HG03521 (cell line): ENCODE results near the gene ZFHX3.

Experiments
- ATAC-seq: cut with Tn5 transposase; IDR thresholded peaks from one replicate; pipeline ENCODE4 v1.9.1; 2021; ENCODE audit warnings: mild to moderate bottlenecking, moderate library complexity; ENCODE audit not compliant: unreplicated experiment

Gene ZFHX3

DNA sequence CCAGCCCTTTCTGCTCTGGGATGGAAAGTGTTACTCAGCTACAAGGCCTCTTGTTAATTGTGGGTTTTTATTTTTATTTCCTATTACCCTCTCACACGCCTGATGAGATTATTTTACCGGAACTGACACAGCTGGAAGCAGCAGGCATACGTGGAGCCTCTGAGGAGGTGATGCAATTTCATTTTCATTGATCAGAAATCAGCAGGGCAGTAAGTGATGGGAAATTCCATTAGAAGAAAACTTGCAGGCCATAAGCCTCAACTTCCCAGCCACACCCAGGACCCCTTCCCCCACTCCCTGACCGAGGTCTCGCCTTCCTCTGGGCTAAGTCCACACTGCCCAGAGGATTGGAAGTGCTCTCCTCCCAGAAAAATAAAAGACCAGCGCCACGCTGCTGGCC is 69.7 kb downstream of the ZFHX3 start:
- no peak for ATAC-seq

DNA sequence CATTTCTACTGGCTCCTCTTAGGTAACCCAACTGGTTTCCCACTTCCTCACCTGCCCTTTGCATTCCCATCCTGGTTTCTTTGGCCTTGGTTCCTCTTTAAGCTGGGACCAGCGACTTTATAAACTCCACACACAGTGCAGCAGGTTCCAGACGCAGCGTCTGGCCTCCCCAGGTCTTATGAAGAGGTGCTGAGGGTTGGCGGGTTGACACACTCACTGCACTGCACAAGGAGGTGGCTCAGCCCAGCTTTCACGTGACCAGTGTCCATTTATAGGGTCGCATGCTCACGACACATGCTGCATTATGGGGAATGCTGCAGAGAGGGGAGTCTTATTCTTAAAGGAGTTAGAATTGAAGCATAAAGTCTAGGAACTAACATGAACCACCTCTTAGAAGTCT is 70.8 kb downstream of the ZFHX3 start:
- no peak for ATAC-seq

DNA sequence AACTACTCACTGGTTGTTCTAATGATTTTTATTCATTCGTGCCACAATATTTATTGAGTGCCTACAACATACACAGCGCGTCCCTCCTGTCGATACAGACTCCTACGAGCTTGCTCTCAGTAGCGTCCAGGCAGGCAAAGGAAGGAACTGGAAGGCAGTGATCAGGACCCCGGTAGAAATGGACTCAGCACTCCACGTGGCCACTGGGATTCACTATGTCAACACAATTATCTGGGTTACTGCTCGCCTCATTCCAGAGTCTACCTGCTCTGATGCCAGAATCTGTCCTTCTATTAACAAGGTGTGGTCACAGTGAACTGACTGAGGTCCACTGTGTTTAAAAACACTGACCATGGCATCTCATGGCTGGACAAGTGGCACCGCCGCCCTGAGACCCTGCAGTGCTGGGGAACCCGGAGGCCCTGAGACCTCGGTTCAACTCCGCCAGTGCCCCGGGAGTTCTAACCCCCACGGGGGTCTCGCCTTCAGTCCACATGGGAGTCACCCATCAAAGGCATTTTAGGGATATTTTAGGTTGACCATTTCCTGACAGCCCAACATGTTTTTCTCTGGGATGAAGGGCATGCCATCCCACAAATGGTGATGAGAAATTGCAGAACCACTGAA is 71.4 kb downstream of the ZFHX3 start:
- ATAC-seq = no peak

DNA sequence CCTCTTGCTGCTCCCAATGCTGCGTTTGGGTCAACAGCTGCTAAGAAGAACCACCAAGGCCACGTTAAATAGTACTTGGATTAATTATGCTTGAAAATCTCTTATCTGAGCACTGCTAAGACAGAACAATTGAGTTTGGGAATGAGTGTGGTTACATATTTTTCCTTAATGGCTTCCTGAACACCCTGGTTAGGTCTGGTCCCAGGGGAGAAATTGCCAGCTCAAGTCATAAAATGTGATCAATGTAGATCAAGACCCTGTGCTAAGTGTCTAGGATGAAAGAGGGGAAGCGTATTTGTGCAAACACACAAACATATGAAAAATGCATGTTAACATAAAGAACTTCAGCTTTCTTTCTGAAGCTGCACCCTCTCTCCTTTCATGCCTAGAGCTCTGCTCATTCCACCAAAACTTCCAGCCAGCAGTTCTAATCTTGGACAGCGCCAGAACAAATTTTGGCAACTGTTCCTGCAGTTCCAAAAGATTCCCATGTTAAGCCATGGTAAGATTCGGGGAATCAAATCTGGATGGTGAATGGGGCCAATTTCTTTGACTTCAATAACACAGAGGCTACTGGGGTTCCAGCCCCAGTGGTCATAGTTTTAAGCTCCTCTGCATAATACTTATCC is 72.0 kb downstream of the ZFHX3 start:
- no peak for ATAC-seq

DNA sequence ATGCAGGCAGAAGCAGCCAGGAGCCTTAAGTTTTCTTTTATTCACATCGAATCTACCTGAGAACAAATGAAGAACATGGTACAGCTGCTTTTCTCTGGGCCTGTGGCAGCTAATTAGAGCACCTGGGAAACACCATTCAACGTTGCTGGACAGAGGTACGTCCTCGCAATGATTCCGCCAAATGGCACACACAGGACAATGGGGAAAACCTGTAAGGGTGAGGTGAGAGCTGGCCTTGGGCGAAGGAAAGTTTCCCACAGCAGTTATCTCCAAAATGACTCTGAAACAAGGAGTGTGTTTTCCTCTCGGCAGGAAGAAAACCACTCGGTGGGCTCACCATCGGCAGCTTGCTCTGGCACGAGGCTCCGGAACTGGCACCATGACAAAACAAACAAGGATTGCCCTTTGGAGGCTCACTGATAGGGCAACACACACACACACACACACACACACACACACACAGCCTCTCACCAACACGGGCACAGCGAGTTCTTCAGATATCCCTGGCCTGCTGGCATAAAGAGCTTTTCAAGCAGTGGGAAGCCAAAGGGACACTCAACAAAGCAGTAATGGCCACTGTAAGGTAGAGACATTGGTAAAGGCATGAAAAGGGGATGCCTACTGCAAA is 73.7 kb downstream of the ZFHX3 start:
- no peak for ATAC-seq

DNA sequence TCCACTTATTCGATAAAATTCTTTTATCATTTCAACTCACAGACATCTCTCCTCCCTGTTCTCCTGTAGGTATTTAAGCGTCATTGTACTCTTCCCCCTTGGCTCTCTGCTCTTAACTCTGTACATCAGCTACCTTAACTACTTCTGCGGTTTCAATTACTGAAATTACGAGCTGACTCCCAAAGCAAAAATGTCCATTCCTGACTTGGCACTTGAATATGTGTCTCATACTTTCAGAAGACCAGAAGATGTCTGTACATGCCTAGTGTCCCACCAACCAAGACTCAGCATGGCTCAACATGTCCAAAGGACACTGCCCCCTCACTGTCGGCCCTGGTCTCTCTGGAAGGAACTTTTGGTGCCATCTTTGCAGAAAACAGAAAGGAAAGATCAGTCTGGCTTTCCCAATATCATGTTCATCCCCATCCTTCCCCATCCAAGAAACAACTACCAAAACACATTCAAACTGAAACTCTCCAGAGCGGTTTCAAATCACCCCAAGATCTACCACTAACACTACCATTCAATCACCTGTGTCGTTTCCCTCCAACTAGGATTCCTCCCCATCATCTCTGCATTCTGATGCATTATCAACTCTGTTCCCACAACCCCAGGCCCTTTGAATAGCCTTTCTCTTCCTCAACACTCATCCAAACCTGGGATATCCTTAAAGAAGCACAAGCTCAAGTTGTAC is 74.9 kb downstream of the ZFHX3 start:
- ATAC-seq = no peak

DNA sequence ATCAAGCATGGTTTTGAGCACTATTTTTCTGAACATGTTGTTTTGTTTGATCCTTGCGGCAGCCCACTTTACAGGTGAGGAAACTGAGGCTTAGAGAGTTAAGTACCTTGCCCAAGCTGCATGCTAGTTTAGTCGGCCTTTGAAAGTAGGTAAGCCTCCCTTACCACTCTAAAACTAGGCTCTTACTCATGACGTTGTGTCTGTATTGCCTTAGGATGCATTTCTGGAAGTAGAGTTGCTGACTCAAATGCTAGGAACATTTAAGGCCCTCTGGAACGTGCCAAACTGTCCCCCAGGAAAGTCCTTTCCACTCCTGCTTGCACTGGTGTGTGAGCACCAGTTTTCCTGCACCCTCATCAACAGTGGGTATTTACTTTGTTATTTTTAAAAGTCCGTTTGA is 76.6 kb downstream of the ZFHX3 start:
- ATAC-seq = no peak

DNA sequence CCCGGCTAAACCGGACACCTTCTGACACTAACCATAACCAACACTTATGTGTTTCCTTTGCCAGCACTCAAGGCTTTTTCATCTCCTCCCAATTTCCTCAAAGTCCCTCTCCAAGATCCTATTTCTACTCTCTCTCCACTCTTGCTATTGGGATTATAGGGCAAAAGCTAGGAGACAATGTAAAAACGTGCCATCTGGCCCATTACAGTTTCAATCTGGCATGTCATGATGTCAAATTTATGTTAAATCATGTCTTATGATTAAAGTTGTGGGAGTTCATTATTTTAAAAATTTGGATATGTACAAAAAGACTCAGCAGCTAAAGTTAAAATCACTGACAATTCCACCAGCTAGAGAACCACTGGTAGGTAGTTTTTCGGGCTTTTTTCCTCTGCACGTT is 77.3 kb downstream of the ZFHX3 start:
- ATAC-seq = no peak

DNA sequence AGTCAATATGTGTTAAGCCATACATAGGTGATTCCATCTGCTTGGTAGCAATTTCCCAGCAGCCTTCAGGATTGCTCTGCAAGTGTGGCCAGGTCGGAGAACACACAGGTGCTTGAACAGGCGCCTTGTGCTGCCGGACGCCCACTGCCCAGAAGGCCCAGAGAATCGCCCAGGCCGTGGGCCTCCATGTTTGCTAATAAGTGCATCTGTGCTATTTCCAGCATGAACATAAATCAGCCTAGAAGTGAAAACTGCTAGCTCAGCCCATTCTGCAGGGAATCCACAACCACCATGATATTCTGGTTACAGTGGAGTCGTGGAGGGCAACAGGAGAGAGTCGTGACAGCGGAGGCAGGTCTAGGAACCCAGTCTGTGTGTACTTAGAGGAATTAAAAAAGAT is 78.1 kb downstream of the ZFHX3 start:
- ATAC-seq = no peak

DNA sequence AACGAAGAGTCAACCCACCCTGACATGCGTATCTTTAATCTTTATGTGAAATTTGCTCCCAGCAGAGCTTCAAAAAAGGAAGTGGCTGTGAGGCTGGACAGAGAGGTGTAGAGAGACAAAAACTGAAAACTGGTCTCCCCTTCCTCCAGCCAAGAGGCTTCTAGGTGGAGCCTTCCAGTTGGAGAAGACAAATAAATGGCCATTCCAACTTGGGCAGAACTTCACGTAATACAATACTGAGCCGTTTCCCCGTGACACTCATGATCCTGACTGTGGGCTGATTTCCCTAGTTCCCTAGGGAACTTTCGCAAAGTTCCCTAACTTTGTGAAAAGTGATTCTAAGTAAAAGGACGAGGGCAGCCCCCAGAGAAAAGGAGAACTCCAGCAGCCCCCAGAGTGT is 78.8 kb downstream of the ZFHX3 start:
- ATAC-seq = no peak

DNA sequence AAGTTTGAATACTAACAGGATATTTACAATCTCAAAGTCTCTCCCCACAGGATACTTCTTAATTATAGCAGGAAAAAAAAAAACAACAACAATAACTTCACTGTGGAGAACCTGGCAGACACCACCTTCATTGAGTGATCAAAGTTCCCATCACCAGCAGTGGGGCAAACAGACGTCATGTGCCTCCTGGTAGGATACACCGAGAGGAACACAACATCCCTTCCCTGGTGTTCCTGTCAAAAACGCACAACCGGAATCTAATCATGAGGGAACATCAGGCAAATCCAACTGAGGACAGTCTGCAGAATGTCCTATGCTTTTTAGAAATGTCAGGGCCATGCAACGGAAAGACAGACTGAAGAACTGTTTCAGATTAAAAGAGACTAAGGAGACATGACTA is 80.0 kb downstream of the ZFHX3 start:
- no peak for ATAC-seq

DNA sequence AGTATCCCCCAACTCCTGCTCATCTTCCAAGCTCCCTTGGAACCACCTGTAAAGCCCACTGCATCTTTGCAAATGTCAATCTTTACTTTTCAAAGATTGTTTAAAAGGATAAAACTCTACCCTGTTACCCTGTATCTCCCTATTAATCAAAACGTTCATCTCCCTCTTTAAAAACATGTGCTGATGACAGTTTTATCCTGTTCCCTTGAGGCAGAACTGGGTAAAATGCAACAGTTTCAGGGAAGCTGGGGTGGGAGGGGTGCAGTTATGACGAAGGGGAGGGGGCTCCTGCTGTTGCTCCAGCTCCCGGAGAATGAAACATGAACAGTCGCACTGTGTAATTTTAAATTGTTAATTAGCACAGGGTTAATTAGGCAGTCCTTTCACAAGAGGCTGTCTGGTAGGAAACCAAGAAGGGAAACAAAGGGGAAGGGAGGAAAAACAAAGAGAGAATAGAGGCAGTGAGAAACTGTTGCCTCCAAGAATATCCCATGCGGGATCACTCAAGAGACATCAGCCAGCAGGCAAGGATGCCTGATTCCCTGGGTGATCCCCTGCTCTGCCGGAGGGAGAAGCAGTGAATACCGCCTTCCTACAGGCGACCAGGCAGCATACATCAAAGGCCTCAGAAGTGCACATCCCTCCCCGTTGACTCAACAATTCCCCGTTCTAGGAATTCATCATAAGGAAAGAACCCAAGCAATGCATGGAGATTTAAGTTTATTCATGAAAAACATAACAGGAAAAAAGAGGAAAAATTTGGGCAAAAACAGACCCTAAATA is 84.2 kb downstream of the ZFHX3 start:
- no peak for ATAC-seq

DNA sequence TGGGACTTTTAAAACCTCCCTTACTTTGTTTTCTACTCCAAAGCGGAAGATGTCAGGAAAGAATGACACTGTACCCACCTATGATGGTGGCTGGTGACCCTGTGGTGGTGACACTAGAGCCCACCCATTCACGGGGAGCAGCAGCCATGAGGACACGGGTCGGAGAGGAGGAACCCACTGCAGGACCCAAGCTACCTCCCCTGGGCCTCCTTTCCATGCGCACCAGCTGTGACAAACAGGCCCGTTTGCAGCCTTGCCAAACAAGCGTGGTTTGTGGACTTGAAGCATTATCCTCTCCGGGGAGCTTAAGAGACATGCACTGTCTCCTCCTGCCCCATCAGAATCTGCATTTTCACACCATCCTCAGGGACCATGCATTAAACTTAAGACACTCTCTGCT is 85.6 kb downstream of the ZFHX3 start:
- no peak for ATAC-seq

DNA sequence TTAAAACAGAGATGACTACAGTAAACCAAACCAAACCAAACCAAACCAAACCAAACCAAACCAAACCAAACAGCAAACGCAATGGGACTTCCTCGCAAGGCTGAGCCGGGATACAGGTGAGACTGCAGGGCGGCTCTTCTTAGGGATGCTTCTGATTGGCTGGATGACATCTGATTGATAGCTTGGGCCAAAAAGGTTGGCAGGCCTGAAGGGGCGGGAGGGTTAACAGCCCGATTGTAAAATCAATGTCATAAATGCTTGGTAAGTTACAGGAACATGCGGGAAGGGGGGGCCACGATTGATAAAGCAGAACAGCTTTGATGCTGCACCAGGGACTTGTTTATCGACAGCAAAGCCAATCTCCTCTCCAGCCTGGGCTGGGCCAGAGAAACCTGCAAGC is 86.1 kb downstream of the ZFHX3 start:
- no peak for ATAC-seq

DNA sequence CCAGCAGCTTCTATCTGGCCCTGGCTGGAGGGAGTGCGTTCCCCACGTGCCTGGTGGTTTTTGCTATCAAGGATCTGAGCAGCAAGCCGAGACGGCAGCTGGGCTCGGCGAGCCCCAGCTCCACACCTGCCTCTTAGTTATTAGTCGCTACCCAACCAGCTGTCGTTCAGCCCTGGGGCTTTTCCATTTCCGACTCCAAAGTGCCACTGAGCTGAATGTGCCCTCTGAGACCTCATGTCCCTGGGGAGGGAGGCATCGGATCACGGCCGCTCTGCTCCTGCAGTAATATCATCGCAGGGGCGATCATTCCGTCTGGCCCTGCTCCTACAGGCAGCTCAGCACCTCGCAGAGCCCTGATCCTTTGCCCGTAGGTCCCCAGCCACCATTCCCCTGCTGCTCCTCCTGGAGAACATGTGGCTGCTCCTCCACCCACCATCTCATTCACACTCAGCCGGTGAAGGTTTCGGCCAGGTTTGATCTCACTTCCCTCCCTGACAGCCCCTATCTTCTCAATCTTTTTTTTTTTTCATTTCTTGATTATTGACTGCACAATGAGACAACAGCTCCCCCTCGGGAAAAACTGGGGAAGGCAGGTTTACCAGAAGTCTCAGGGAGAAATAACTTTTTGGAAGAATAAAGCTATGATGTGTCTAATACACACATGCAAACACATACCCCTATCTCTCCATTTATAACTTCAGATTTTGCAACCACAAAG is 86.7 kb downstream of the ZFHX3 start:
- no peak for ATAC-seq

DNA sequence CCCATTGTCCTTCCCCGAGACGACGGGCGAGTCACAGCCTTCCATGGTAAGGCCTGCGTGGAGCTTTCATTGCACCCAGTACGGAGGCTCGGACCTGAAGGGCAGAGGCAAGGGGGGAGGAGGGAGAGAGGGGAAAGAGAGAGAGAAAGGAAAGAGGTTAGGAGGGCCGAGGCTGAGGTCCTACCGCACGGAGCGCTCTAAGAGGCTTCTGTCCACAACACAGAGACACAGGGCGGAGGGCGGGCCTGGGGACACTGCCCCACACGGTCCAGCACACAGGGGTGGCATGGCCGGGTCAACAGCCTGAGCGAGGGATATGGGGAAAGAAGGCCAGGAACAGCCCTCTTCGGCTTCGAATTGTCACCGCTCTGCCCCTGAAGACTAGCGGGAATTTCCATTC is 87.8 kb downstream of the ZFHX3 start:
- ATAC-seq = no peak

DNA sequence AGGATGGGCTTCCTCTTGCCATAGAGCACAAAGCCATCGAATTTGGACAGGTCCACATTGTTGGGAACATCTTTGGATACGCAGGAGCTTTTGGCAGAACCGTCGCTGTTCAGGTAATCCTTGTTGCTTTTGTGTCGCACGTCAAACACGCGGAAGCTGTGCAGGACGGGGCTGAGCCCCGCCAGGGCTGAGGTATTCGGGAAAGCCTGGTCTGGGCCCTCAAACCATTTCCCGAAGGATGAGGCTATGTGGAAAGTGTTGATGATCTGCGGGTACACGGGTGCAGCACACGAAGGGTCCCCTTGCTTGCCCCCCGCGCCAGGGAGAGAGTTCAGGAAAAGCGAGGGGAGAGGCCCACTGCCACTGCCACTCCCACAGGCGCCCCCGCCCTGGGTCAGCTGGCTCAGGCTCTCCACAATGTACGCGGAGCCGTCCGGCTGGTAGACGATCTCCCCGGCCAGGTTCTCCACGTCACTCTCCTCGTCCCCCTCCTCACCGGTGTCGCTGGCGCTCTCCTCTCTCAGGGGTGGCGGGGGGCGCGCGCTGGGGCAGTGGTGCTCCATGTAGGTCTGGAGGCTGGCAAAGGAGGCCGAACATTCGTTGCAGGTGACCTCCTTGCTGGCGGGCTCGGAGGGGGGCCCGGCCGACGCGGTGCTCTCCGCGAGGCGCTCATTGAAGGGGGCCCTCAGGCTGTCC is 88.5 kb downstream of the ZFHX3 start:
- ATAC-seq = no peak

DNA sequence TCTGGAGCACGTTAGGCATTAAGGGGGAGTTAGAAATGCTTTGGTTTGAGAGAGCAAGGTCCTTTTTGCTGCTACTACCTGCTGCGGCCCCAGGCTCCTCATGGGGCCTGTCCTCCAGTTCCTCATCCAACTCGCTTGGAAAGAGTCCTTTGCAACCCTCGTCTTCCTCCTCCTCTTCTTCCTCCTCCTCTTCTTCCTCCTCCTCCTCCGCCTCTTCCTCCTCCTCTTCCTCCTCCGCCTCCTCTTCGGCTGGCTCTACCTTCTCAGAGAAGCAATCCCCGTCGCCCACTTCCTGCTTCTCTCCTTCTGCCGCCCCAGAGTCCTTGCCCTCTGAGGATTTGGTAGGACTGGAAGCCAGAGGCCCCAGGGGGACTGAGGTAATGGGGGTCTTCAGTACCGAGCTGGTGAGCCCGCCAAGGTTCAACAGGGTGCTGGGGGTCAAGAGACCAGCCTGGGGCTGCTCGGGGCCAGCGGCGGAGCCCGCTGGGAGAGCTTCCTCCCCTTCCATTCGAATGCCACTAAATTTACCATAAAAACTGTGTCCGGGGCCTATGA is 89.3 kb downstream of the ZFHX3 start:
- no peak for ATAC-seq

DNA sequence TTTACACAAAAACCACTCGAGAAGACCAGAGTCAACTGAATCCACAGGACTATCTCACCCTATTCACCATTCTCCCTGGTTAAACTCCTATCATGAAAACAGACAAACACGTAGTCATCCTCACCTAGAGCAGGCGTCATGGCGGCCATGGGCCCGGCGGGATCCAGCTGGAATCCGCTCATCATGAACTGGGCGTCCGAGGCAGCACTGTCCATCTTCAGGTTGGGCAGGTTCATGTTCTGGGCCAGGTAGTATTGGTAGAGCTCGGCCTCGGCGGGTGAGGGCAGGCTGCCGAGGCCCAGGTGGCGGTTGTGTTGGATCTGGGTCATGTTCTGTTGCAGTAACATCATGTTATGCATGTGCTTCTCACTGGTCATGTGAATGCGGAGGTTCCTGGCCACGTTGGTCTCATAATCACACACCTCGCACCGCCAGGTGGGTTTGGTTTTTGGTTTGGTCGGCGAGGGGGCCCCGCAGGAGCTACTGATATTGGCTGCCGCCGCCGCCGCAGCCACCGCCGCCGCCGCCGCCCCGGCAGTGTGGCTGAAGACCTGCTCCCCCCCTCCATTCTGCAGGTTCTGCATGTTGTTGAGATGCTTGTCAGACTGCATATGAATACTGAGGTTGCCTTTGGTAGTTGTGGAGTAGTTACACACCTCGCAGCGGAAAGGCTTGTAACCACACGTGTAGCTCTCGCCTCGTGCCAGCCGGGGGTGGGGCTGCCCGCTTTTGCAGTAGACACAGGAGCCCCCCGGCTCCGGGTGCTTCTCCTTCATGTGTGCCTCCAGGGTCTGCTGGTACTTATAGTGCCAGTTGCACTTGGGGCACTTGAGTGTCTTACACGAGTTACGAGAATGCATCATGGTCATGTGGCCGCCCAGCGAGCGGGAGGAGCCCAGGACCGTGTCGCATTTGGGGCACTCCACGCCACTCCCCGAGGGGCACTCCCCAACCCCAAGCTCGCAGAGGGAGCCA is 90.3 kb downstream of the ZFHX3 start:
- ATAC-seq = no peak
